ENCODE results near the gene BIRC7. TPM values are rescaled to one million over a fixed set of nuclear protein-coding genes. Genes with fewer than 3 reads are reported as not detected.

The BIRC7 gene
- polyA plus RNA-seq, 1 donor (not counting 4 experiments of a cell fraction or from before 2014, with no cell fraction given) = not detected

DNA sequence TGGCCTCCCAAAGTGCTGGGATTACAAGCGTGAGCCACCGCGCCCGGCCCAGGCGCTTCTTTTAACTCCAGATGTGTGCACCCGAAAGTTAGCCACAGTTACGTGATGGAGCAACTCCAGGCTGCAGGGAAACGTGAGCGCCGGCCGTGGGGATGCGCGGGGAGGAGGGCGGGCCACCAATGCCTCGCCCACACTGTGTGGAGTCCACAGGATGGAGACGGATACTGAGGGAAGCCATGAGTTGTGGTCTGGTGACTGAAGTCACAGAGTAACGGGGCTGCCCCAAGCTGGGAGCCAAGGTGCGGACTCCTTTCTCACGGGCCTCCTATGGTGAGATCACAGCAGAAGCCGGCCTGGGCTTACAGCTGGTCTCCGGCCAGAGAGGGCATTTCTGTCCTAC, 43.0 kb upstream of the BIRC7 start:
- no peaks in the 10 kb centered on the region for H3K9me3 ChIP-seq (ENCODE audit: control insufficient read depth, low read depth, low read length)
- peaks cover 11% of the 10 kb centered on the region for H3K79me2 ChIP-seq (ENCODE audit: control insufficient read depth, insufficient read depth, low read length)
- H2AFZ ChIP-seq (ENCODE audit: control insufficient read depth, low read length) = no peak overlapping the region
- no peak overlapping the region for H3K4me2 ChIP-seq (ENCODE audit: control insufficient read depth, extremely low read depth, insufficient read depth, low read depth, low read length)
- no peak overlapping the region for H3K9ac ChIP-seq (ENCODE audit: control insufficient read depth, extremely low read depth, insufficient read depth, low read length)
- H3K27ac ChIP-seq (ENCODE audit: control insufficient read depth, insufficient read depth, low read length) = no peak overlapping the region
- H3K4me1 ChIP-seq (ENCODE audit: control insufficient read depth, extremely low read depth, insufficient read depth, low read length) = peaks cover 3% of the 10 kb centered on the region
- H4K20me1 ChIP-seq (ENCODE audit: control insufficient read depth, extremely low read depth, insufficient read depth, low read length) = peaks cover 14% of the 10 kb centered on the region
- FAIRE-seq (no peak), DNase-seq (ENCODE audit: low read depth, low spot score) (no peak)
- TF ChIP-seq EZH2 (IDR thresholded peaks at IDR 0.05; ENCODE audit: low read length) (no peak), CTCF (optimal IDR thresholded peaks at IDR 0.05 in 1 of 3, IDR thresholded peaks at IDR 0.05 in 1 of 3, conservative IDR thresholded peaks at IDR 0.05 in 1 of 3; ENCODE audit: extremely low read depth in 1 of 3, insufficient read depth in 2 of 3, low read length in 3 of 3) (no peak)
- dilution Hi-C loops (cut with MboI; ENCODE audit: extremely low pct_ligation_motif_present, low sequenced_read_pairs) = no loop called here
- H3K27me3 ChIP-seq (ENCODE audit: control insufficient read depth, extremely low read depth, insufficient read depth, low read length) = no peaks in the 10 kb centered on the region
- no peak overlapping the region for H3K4me3 ChIP-seq (ENCODE audit: control insufficient read depth in 2 of 3, extremely low read depth in 1 of 3, insufficient read depth in 2 of 3, low read depth in 1 of 3, low read length in 3 of 3)
- peaks cover 8 to 17% of the 10 kb centered on the region in 2 experiments for H3K36me3 ChIP-seq (ENCODE audit: control insufficient read depth in 2 of 2, extremely low read depth in 1 of 2, insufficient read depth in 2 of 2, low read length in 2 of 2)
- no peaks in the 10 kb centered on the region for H3K9me1 ChIP-seq (ENCODE audit: control insufficient read depth, extremely low read depth, insufficient read depth, low read length)

GRCh38 chr20:63194007-63194796, 41.5 kb upstream of the BIRC7 start:
- Histone ChIP-seq H3K9me3 (ENCODE audit: control insufficient read depth, low read depth, low read length) (no peaks in the 10 kb centered on the region), H3K27ac (ENCODE audit: control insufficient read depth, insufficient read depth, low read length) (no peak overlapping the region), H3K4me1 (ENCODE audit: control insufficient read depth, extremely low read depth, insufficient read depth, low read length) (peaks cover 3% of the 10 kb centered on the region), H3K9me1 (ENCODE audit: control insufficient read depth, extremely low read depth, insufficient read depth, low read length) (no peaks in the 10 kb centered on the region), H3K36me3 (ENCODE audit: control insufficient read depth in 2 of 2, extremely low read depth in 1 of 2, insufficient read depth in 2 of 2, low read length in 2 of 2) (peaks cover 8 to 17% of the 10 kb centered on the region in 2 experiments), H3K4me2 (ENCODE audit: control insufficient read depth, extremely low read depth, insufficient read depth, low read depth, low read length) (no peak overlapping the region), H4K20me1 (ENCODE audit: control insufficient read depth, extremely low read depth, insufficient read depth, low read length) (peaks cover 20% of the 10 kb centered on the region), H3K4me3 (ENCODE audit: control insufficient read depth in 2 of 3, extremely low read depth in 1 of 3, insufficient read depth in 2 of 3, low read depth in 1 of 3, low read length in 3 of 3) (no peak overlapping the region), H2AFZ (ENCODE audit: control insufficient read depth, low read length) (no peak overlapping the region), H3K9ac (ENCODE audit: control insufficient read depth, extremely low read depth, insufficient read depth, low read length) (no peak overlapping the region), H3K79me2 (ENCODE audit: control insufficient read depth, insufficient read depth, low read length) (peaks cover 25% of the 10 kb centered on the region), H3K27me3 (ENCODE audit: control insufficient read depth, extremely low read depth, insufficient read depth, low read length) (no peaks in the 10 kb centered on the region)
- TF ChIP-seq EZH2 (IDR thresholded peaks at IDR 0.05; ENCODE audit: low read length) = no peak
- TF ChIP-seq CTCF (optimal IDR thresholded peaks at IDR 0.05 in 1 of 3, IDR thresholded peaks at IDR 0.05 in 1 of 3, conservative IDR thresholded peaks at IDR 0.05 in 1 of 3; ENCODE audit: extremely low read depth in 1 of 3, insufficient read depth in 2 of 3, low read length in 3 of 3) = no peak
- dilution Hi-C loops (cut with MboI; ENCODE audit: extremely low pct_ligation_motif_present, low sequenced_read_pairs) = no loop called here
- FAIRE-seq = no peak
- DNase-seq (ENCODE audit: low read depth, low spot score) = no peak
